GM21576 (cell line): ENCODE measurements around the gene PIGU.
"Not testable (repeated sequence)": the region's sequence is repeated elsewhere in the genome, so short reads cannot be mapped to it uniquely, and the experiment has no call there.

ENCODE experiments used
- ATAC-seq: cut with Tn5 transposase; IDR thresholded peaks from one replicate; pipeline ENCODE4 v1.9.1; 2021; ENCODE audit warnings: mild to moderate bottlenecking, moderate library complexity; ENCODE audit not compliant: unreplicated experiment

Gene PIGU

DNA sequence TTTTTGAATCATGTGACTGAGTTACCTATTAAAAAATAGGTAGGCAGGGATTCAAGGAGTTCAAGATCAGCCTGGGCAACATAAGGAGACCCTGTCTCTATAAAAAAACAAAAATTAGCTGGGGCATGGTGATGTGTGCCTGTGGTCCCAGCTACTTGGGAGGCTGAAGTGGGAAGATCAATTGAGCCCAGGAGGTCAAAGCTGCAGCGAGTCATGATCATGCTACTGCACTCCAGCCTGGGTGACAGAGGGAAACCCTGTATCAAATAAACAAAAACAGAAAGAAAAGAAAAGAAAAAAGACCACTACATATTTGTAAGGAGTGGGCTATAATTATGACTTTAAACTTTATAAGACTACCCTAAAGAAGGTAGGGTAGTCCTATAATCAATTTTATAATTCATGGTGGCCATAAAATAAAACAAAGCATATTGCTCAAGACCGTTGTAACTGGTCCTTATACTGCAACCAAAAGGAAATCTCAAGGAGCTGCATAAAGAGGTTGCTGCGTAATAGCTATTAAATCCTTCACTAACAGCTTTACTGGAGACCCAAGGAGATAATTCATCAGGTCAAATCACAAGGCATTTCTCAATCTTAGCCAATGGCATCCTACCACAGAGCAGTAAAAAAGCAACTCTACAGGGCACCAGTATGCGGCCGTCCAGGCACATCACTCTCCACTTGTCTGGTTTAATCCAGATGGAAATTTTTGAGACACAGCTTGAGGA, 13.5 kb downstream of the PIGU start:
- ATAC-seq, result no peak

DNA sequence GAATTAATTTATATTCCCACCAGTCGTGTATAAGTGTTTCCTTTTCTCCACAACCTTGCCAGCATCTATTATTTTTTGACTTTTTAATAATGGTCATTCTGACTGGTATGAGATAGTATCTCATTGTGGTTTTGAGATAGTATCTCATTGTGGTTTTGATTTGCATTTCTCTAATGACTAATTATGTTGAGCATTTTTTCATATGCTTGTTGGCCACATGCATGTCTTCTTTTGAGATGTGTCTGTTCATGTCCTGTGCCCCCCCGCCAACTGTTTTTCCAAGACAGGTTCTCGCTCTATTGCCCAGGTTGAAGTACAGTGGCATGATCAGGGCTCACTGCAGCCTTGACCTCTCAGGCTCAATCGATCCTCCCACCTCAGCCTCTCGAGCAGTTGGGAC, 15.1 kb downstream of the PIGU start:
- not testable (repeated sequence) for ATAC-seq

DNA sequence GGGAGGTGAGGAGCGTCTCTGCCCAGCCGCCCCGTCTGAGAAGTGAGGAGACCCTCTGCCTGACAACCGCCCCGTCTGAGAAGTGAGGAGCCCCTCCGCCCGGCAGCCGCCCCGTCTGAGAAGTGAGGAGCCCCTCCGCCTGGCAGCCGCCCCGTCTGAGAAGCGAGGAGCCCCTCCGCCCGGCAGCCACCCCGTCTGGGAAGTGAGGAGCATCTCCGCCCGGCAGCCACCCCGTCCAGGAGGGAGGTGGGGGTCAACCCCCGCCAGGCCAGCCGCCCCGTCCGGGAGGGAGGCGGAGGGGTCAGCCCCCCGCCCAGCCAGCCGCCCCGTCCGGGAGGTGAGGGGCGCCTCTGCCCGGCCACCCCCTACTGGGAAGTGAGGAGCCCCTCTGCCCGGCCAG, 18.2 kb downstream of the PIGU start:
- ATAC-seq, result not testable (repeated sequence)

GRCh38 chr20:34654207-34654744, 22.6 kb downstream of the PIGU start:
- no peak for ATAC-seq

GRCh38 chr20:34651200-34651599, 25.7 kb downstream of the PIGU start:
- no peak for ATAC-seq

DNA sequence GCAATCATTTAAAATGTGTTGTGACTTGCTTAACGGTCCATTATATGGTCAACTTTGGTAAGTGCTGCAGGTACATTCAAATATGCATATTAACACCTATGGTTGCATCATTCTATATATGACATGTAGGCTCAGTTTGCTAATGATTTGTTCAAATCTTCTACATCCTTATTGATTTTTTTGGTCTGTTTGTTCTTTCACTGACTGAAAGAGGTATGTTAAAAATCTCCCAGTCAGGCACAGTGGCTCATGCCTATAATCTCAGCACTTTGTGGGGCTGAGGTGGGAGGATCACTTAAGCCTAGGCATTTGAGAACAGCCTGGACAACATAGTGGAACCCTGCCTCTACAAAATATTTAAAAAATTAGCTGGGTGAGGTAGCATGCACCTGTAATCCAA, 29.2 kb downstream of the PIGU start:
- no peak for ATAC-seq

- ATAC-seq, result no peak
Observed at GRCh38 chr20:34644951-34645350, 31.9 kb downstream of the PIGU start.

- no peak for ATAC-seq
Observed at GRCh38 chr20:34644345-34644744, 32.5 kb downstream of the PIGU start.

DNA sequence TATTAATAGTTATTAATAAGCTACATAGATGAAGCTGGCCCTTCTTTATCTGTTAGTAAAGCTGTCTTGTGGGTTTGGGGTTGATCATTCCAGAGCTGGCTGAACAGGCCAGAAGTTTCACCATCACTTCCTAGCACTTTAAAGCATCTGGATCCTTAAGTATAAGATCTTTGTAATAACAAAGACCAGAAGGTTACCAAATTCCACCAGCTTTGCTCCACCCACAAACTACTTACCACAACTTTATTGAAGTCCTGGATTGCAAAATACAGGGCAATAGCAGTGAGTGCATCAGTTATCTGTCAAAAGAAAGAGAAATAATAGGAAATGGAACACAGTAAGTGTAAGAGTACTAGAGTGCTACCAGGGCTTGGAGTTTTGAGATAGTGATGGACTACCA, 33.0 kb downstream of the PIGU start:
- no peak for ATAC-seq

- no peak for ATAC-seq
Observed at GRCh38 chr20:34642009-34642408, 34.9 kb downstream of the PIGU start.

GRCh38 chr20:34639755-34640222, 37.1 kb downstream of the PIGU start:
- no peak for ATAC-seq

DNA sequence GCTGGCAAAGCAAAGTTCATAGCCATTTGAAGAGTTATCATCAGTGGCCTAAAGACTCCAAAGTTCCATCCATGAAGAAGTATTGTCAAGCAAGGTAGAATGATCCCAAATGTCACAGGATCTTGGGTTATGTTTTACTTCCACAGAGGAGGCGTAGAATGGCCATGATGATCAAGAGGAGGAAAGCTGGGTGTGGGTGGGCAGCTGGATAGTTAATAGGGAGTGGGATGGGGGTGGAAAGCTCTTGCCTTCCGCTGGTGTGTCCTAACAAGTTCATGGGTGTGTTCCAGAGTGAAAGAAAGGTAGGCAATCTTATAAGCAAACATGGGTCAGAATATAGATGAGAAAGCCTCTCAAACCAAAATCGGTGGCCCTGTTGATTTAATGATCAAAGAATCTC, 38.4 kb downstream of the PIGU start:
- no peak for ATAC-seq

DNA sequence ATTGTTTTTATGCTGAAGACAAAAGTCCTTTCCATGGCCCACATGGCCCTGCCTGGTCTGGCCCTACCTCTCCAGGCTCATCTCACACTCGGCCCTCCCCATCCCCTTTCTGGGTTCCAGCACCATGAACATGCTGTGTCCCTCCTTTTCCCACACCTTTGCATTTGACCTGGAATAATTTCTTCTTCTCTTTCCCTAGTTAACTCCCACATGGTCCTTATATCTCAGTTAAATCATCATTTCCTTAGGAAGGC, 38.9 kb downstream of the PIGU start:
- no peak for ATAC-seq

GRCh38 chr20:34637245-34638038, 39.5 kb downstream of the PIGU start:
- ATAC-seq, result no peak

GRCh38 chr20:34636648-34637047, 40.2 kb downstream of the PIGU start:
- no peak for ATAC-seq

DNA sequence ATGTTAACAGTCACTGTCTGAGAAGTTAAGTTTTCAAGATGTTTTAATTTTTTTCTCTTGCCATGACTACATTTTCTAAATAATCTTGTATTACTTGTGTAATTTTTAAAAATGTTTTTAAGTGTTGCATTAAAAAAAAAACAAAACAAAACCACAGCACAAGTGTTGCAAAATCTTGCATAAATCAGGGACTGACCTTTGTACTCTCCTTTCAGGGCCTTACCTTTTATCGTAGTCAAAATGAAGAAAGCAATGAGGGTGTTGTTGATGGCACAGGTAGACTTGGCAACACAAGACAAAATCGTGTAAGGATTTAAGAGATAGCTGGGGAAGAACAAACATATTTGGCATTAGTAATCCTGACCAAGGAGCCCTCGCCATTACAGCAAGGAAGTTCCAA, 42.5 kb downstream of the PIGU start:
- no peak for ATAC-seq

GRCh38 chr20:34632870-34633452, 43.9 kb downstream of the PIGU start:
- ATAC-seq, result no peak

DNA sequence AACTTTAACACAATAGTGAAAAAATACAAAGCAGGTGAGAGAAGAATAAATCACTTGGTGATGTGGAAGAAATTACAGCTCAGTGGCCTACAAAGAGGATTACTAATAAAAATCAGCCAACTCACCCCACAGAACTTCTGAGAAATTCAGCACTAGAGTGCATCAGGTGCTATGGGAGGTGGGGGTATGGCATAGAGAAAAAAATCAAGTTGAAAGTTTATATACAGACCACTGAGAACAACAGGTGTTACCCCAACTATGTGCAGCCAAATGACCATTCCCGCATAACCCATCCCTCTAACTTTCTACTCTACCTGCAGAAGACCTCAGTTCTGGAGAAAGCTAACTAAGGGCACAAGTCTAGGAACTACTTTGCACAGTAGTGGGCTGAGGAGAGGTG, 47.0 kb downstream of the PIGU start:
- ATAC-seq, result no peak

- no peak for ATAC-seq
Observed at GRCh38 chr20:34629342-34629741, 47.5 kb downstream of the PIGU start.

DNA sequence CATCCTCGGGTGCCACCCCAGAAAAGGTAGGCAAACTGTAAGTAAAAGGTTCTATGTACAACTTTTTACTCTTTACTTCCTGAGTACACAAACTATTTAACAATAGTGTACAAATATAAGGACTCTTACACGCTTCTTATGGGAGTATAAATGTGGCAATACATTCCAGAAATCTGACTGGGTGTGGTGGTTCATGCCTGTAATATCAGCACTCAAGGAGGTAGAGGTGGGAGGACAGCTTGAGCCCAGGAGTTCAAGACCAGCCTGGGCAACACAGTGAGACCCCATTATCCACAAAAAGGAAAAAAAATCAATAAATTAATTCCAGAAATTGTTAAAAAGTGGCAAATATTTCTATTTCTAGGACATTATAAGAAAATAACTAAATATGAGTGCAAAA, 48.9 kb downstream of the PIGU start:
- no peak for ATAC-seq

GRCh38 chr20:34627458-34627857, 49.4 kb downstream of the PIGU start:
- ATAC-seq, result no peak

DNA sequence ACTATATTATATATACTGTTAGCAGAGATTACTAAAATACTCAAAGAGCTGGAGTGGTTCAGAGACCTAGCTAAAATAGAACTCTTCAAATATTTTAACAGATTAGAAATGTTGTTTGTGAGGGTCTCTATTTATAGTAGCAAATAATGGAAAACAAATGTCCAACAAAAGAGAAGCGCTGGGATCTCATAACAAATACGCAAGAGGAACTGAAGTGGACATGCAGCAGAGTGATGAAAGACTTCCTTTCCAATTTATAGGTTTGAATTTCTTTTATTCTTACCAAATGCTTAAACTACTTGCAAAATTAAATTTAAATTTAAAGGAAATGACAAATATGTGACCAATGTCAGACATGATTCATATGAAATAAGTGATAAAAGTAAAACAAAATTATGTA, 49.9 kb downstream of the PIGU start:
- no peak for ATAC-seq
